Panc1 (cell line): ENCODE measurements around the gene CADM1. TPM values are rescaled to one million over a fixed set of nuclear protein-coding genes. Genes with fewer than 3 reads are reported as not detected.
A peak's percentile ranks its signal among the peaks of the same experiment; 100 is the strongest.

Experiments
- ATAC-seq: fragments of 200-7000 bp; cut with Tn5 transposase; 2 replicates; pipeline ENCODE4 v1.9.1; 2020; ENCODE audit warnings: mild to moderate bottlenecking, moderate library complexity
- BruUV-seq: library from RNA; stranded (reverse); fragments of 400-500 nt; replicated peaks from 2 replicates; lab custom pipeline; 2021; lab: Mats Ljungman, UMichigan
- CTCF ChIA-PET: fragments of 300-600 bp; sonication (Branson Sonifier 250); formaldehyde crosslinking; loops from one replicate; lab custom pipeline; 2022; ENCODE audit warnings: antibody characterized with exemption; lab: Charles Lee
- POLR2A ChIA-PET: fragments of 300-600 bp; sonication (Branson Sonifier 250); formaldehyde crosslinking; loops from one replicate; lab custom pipeline; 2022; ENCODE audit warnings: antibody characterized with exemption; lab: Charles Lee
- DNase-seq: peaks from one replicate; pipeline ENCODE4 v3.0.0-alpha.2; 2010; ENCODE audit warnings: low read depth, low spot score
- H3K27ac ChIP-seq: 2 replicates; pipeline ENCODE4 v1.5.1; 2011; ENCODE audit warnings: mild to moderate bottlenecking, low read length, inconsistent platforms
- H3K27me3 ChIP-seq: fragments of 200-500 bp; sonication (Bioruptor generic); 2 replicates; pipeline ENCODE4 v1.6.0; 2014; ENCODE audit warnings: low read length, inconsistent platforms; ENCODE audit not compliant: control insufficient read depth, insufficient read depth
- H3K36me3 ChIP-seq: fragments of 200-500 bp; sonication (Bioruptor generic); 2 replicates; pipeline ENCODE4 v1.5.1; 2014; ENCODE audit warnings: inconsistent platforms, mild to moderate bottlenecking, low read length, moderate library complexity; ENCODE audit not compliant: control insufficient read depth, insufficient read depth
- H3K4me1 ChIP-seq: 2 replicates; pipeline ENCODE4 v1.5.1; 2011; ENCODE audit warnings: inconsistent platforms, mild to moderate bottlenecking, low read length, moderate library complexity; ENCODE audit not compliant: control insufficient read depth, insufficient read depth
- H3K4me3 ChIP-seq, 2 experiments: 2 replicates each; pipeline ENCODE4 v1.5.1; 2011 to 2012; ENCODE audit warnings: low read depth in 2 of 2, low read length in 2 of 2, mild to moderate bottlenecking in 2 of 2, inconsistent platforms in 1 of 2, moderate library complexity in 1 of 2
- H3K9me3 ChIP-seq: fragments of 200-500 bp; sonication (Bioruptor generic); 2 replicates; pipeline ENCODE4 v1.5.1; 2014; ENCODE audit warnings: low read depth, mild to moderate bottlenecking, inconsistent platforms, low read length, moderate library complexity; ENCODE audit not compliant: control insufficient read depth, insufficient read depth
- POLR2AphosphoS5 ChIP-seq: IDR thresholded peaks from 2 replicates; pipeline ENCODE4 v1.6.1; 2012; ENCODE audit warnings: mild to moderate bottlenecking, low read depth, low read length, moderate library complexity
- SIN3A ChIP-seq: IDR thresholded peaks from 2 replicates; pipeline ENCODE4 v1.6.1; 2012; ENCODE audit warnings: low read depth, mild to moderate bottlenecking, low read length, moderate library complexity, borderline replicate concordance; ENCODE audit not compliant: insufficient read depth
- TCF7L2 ChIP-seq: IDR thresholded peaks from 2 replicates; pipeline ENCODE4 v1.6.1; 2011; ENCODE audit warnings: mild to moderate bottlenecking, low read depth, low read length, inconsistent platforms
- in situ Hi-C: cut with HindIII; loops from 2 replicates; pipeline ENCODE4 v1.10.0; 2016; ENCODE audit warnings: low sequenced_read_pairs, low pct_unique_long_range_greater_than_20kb
- intact Hi-C: fragments of 100-400 bp; cut with micrococcal nuclease; formaldehyde crosslinking; loops from one replicate; pipeline ENCODE4 v1.10.0; 2022; ENCODE audit not compliant: unreplicated experiment
- total RNA-seq: library from RNA; stranded (reverse); gene quantifications from one replicate; pipeline ENCODE4 v1.2.1, GENCODE V29; 2021; ENCODE audit not compliant: unreplicated experiment
- TF ChIP-seq, protein P1 (sequence below), 2 experiments: IDR thresholded peaks; 2 replicates each; pipeline ENCODE4 v1.6.1; 2011 to 2012; ENCODE audit warnings: low read depth in 2 of 2, control low read depth in 1 of 2, low read length in 1 of 2, mild to moderate bottlenecking in 1 of 2, moderate library complexity in 1 of 2; ENCODE audit not compliant: insufficient read depth in 1 of 2
- TF ChIP-seq, protein P2 (sequence below): fragments of 450-650 bp; IDR thresholded peaks from 2 replicates; pipeline ENCODE4 v1.5.1; 2017; ENCODE audit warnings: mild to moderate bottlenecking

Gene CADM1
- total RNA-seq, 1 experiment from 2014 or later: 3.9 TPM

DNA sequence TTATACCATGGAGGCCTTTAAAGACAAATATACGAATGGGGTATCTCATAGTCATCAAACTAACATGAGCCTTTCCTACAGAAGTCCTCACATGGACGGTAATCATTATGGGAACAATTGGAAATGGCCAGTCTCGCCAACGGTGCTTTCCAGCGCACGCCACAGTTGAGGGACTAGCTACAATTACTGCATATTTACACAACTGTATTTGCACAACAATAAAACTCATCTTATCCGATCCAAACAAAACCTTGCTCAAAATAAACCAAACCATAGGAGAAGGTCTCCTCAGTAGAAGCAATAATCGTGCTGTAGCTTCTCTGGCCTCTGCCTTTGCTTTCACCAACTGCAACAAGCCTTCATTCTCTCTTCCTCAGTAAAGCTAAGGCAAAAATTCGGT lies 5.9 kb downstream of the CADM1 start:
- Histone ChIP-seq H3K36me3 (no peaks in the 10 kb centered on the region), H3K27me3 (peaks cover 24% of the 10 kb centered on the region), H3K4me3 (no peak overlapping the region), H3K9me3 (no peaks in the 10 kb centered on the region), H3K27ac (no peak overlapping the region), H3K4me1 (peaks cover 7% of the 10 kb centered on the region; the same call in 1 of the 2 replicates)
- POLR2A ChIA-PET: no interaction called here
- in situ Hi-C loops (no loop called here), intact Hi-C loops (no loop called here)
- DNase-seq: no peak
- ATAC-seq: no peak
- CTCF ChIA-PET: no interaction called here
- TF ChIP-seq TCF7L2 (no peak), SIN3A (no peak), POLR2AphosphoS5 (no peak)
- TF ChIP-seq, protein P1, sequence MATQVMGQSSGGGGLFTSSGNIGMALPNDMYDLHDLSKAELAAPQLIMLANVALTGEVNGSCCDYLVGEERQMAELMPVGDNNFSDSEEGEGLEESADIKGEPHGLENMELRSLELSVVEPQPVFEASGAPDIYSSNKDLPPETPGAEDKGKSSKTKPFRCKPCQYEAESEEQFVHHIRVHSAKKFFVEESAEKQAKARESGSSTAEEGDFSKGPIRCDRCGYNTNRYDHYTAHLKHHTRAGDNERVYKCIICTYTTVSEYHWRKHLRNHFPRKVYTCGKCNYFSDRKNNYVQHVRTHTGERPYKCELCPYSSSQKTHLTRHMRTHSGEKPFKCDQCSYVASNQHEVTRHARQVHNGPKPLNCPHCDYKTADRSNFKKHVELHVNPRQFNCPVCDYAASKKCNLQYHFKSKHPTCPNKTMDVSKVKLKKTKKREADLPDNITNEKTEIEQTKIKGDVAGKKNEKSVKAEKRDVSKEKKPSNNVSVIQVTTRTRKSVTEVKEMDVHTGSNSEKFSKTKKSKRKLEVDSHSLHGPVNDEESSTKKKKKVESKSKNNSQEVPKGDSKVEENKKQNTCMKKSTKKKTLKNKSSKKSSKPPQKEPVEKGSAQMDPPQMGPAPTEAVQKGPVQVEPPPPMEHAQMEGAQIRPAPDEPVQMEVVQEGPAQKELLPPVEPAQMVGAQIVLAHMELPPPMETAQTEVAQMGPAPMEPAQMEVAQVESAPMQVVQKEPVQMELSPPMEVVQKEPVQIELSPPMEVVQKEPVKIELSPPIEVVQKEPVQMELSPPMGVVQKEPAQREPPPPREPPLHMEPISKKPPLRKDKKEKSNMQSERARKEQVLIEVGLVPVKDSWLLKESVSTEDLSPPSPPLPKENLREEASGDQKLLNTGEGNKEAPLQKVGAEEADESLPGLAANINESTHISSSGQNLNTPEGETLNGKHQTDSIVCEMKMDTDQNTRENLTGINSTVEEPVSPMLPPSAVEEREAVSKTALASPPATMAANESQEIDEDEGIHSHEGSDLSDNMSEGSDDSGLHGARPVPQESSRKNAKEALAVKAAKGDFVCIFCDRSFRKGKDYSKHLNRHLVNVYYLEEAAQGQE (IDR thresholded peaks at IDR 0.05; ENCODE audit: insufficient read depth in 1 of 2, low read depth in 2 of 2, low read length in 1 of 2): no peak
- TF ChIP-seq, protein P2, sequence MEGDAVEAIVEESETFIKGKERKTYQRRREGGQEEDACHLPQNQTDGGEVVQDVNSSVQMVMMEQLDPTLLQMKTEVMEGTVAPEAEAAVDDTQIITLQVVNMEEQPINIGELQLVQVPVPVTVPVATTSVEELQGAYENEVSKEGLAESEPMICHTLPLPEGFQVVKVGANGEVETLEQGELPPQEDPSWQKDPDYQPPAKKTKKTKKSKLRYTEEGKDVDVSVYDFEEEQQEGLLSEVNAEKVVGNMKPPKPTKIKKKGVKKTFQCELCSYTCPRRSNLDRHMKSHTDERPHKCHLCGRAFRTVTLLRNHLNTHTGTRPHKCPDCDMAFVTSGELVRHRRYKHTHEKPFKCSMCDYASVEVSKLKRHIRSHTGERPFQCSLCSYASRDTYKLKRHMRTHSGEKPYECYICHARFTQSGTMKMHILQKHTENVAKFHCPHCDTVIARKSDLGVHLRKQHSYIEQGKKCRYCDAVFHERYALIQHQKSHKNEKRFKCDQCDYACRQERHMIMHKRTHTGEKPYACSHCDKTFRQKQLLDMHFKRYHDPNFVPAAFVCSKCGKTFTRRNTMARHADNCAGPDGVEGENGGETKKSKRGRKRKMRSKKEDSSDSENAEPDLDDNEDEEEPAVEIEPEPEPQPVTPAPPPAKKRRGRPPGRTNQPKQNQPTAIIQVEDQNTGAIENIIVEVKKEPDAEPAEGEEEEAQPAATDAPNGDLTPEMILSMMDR: no peak
- no TSS peak for BruUV-seq

DNA sequence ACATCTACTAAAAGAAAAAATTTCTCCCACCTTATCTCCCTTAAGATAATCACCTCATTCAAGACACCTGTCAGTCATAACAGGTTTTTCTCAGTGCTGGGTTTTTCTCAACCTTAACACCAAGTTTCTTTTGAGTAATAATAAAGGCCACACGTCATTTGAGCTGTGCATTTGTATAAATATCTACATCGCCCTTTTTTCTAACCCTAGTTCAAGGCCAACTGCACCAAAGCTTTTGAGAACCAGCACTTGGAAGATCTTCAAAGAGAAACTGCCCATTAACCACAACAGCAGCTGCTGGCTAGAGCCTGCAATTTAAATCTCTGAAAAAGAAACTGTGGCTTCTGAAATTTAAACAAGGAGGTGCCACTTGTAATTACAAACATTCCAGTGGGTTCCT lies 6.9 kb downstream of the CADM1 start:
- CTCF ChIA-PET: no interaction called here
- in situ Hi-C loops (no loop called here), intact Hi-C loops (no loop called here)

DNA sequence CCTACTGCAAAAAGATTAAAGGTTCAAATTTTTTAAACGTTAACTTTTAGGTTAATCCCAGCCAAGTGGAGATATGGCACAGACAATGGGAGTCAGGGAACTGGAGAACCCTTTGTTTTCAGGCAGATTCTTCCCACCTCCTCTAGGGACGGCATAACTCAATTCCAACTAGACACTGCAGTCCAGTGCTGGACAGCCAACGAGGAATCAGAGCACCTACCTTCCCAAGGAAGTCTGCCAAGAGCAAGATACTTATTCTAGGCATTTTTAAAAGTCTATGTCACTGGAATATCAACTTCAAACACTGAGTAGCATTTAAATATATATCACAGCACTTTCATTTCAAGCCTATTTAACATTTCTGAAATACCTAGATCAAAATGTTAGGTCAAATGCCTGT lies 7.3 kb downstream of the CADM1 start:
- POLR2A ChIA-PET: no interaction called here

More for the DNA sequence above, 6.9 kb downstream of the CADM1 start:
- no peaks in the 10 kb centered on the region for H3K9me3 ChIP-seq
- H3K27ac ChIP-seq: no peak overlapping the region
- no peak for ATAC-seq
- H3K36me3 ChIP-seq: no peaks in the 10 kb centered on the region
- TF ChIP-seq TCF7L2 (0 out of 2 replicates have a peak, but pooled peaks have one; percentile 22), POLR2AphosphoS5 (no peak)
- no TSS peak for BruUV-seq
- no peak overlapping the region for H3K4me3 ChIP-seq
- DNase-seq: no peak
- H3K4me1 ChIP-seq: peaks cover 2% of the 10 kb centered on the region; the same call in 1 of the 2 replicates
- peaks cover 19% of the 10 kb centered on the region for H3K27me3 ChIP-seq
- POLR2A ChIA-PET: no interaction called here

More for the DNA sequence above, 7.3 kb downstream of the CADM1 start:
- in situ Hi-C loops (no loop called here), intact Hi-C loops (no loop called here)
- no peaks in the 10 kb centered on the region for H3K9me3 ChIP-seq
- no TSS peak for BruUV-seq
- H3K4me1 ChIP-seq: no peaks in the 10 kb centered on the region
- ATAC-seq (no peak), DNase-seq (no peak)
- CTCF ChIA-PET: no interaction called here
- peaks cover 16% of the 10 kb centered on the region for H3K27me3 ChIP-seq
- no peaks in the 10 kb centered on the region for H3K36me3 ChIP-seq
- no peak overlapping the region for H3K27ac ChIP-seq
- TF ChIP-seq TCF7L2: no peak
- no peak for TF ChIP-seq SIN3A
- TF ChIP-seq POLR2AphosphoS5: no peak
- TF ChIP-seq, protein P1 (IDR thresholded peaks at IDR 0.05; ENCODE audit: insufficient read depth in 1 of 2, low read depth in 2 of 2, low read length in 1 of 2): no peak
- TF ChIP-seq, protein P2: no peak
- H3K4me3 ChIP-seq: no peak overlapping the region
